SJSA1 (cell line): Measurements from ENCODE around the gene PAM. TPM values are rescaled to one million over a fixed set of nuclear protein-coding genes. Genes with fewer than 3 reads are reported as not detected.
A peak's percentile ranks its signal among the peaks of the same experiment; 100 is the strongest.
"Not testable (repeated sequence)": the region's sequence is repeated elsewhere in the genome, so short reads cannot be mapped to it uniquely, and the experiment has no call there.

Source experiments
- DNase-seq, 2 experiments: peaks; one replicate each; pipeline ENCODE4 v3.0.0-alpha.2; 2015 to 2020; ENCODE audit warnings: low spot score in 2 of 2, low read depth in 1 of 2
- H3K27ac ChIP-seq: fragments of 250-450 bp; sonication (Bioruptor Pico); 2 replicates; pipeline ENCODE4 v1.5.1; 2020; ENCODE audit warnings: mild to moderate bottlenecking, moderate library complexity
- H3K27me3 ChIP-seq: fragments of 250-450 bp; sonication (Bioruptor Pico); replicated peaks from 2 replicates; pipeline ENCODE4 v1.5.1; 2020; ENCODE audit warnings: mild to moderate bottlenecking, moderate library complexity
- H3K36me3 ChIP-seq: fragments of 250-450 bp; sonication (Bioruptor Pico); 2 replicates; pipeline ENCODE4 v1.5.1; 2020; ENCODE audit warnings: mild to moderate bottlenecking
- H3K4me1 ChIP-seq: fragments of 250-450 bp; sonication (Bioruptor Pico); replicated peaks from 2 replicates; pipeline ENCODE4 v1.6.1; 2021; ENCODE audit warnings: mild to moderate bottlenecking
- H3K4me3 ChIP-seq: fragments of 250-450 bp; sonication (Bioruptor Pico); 2 replicates; pipeline ENCODE4 v1.5.1; 2020; ENCODE audit warnings: mild to moderate bottlenecking
- H3K9me3 ChIP-seq: fragments of 250-450 bp; sonication (Bioruptor Pico); replicated peaks from 2 replicates; pipeline ENCODE4 v1.5.1; 2020; ENCODE audit warnings: mild to moderate bottlenecking
- total RNA-seq: library from RNA; depleted of rRNA; stranded (reverse); fragments of >200 nt; shearing (Covaris generic); gene quantifications from 2 replicates; pipeline ENCODE4 v1.2.3, GENCODE V29; 2014

The PAM gene
- total RNA-seq, 1 experiment from 2014 or later = 420 TPM

DNA sequence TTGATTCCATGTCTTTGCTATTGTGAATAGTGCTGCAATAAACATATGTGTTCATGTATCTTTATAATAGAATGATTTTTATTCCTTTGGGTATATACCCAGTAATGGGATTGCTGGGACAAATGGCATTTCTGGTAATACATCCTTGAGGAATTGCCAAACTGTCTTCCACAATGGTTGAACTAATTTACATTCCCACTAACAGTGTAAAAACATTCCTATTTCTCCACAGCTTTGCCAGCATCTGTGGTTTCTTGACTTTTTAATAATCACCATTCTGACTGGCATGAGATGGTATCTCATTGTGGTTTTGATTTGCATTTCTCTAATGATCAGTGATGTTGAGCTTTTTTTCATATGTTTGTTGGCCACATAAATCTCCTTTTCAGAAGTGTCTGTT, 20.7 kb downstream of the PAM start:
- not testable (repeated sequence) for H3K36me3 ChIP-seq, DNase-seq, H3K27ac ChIP-seq, H3K9me3 ChIP-seq, H3K27me3 ChIP-seq, H3K4me3 ChIP-seq
- H3K4me1 ChIP-seq = peaks cover 32% of the 10 kb centered on the region

DNA sequence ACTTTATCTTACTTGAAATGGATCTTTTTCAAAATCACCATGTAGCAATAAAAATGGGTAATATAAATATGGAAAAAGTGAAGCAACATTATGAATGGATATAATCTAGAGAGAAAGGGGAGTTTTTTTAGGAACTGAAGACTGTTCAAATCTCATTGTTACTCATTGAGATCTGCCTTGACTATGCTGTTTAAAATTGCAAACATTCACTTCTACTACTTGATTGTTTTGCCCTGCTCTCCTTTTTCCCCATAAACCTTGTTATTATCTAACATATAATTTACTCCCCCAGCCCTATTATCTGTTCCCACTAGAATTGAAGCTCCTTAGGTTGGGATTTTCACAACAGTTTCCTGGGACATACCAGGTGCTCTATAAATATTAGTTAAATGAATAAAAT, 22.0 kb downstream of the PAM start:
- Histone ChIP-seq H3K27me3 (no peaks in the 10 kb centered on the region), H3K4me3 (no peak overlapping the region)

GRCh38 chr5:102778478-102778877, 23.4 kb downstream of the PAM start:
- peak in 1 of 2 experiments; percentile 51 for DNase-seq
- peaks cover 4% of the 10 kb centered on the region; the same call in 1 of the 2 replicates for H3K9me3 ChIP-seq
- no peaks in the 10 kb centered on the region for H3K27me3 ChIP-seq
- no peak overlapping the region for H3K4me3 ChIP-seq
- H3K27ac ChIP-seq = peak overlapping the region; percentile 57
- H3K36me3 ChIP-seq = peaks cover 4% of the 10 kb centered on the region; the same call in 1 of the 2 replicates
- peaks cover 19% of the 10 kb centered on the region for H3K4me1 ChIP-seq

More for the DNA sequence above, 22.0 kb downstream of the PAM start:
- H3K36me3 ChIP-seq = peaks cover 4% of the 10 kb centered on the region; the same call in 1 of the 2 replicates
- no peak overlapping the region for H3K27ac ChIP-seq
- peaks cover 4% of the 10 kb centered on the region; the same call in 1 of the 2 replicates for H3K9me3 ChIP-seq
- H3K4me1 ChIP-seq = peaks cover 19% of the 10 kb centered on the region
- DNase-seq = no peak

- no peak for DNase-seq
Observed at GRCh38 chr5:102781359-102781758, 26.3 kb downstream of the PAM start.

DNA sequence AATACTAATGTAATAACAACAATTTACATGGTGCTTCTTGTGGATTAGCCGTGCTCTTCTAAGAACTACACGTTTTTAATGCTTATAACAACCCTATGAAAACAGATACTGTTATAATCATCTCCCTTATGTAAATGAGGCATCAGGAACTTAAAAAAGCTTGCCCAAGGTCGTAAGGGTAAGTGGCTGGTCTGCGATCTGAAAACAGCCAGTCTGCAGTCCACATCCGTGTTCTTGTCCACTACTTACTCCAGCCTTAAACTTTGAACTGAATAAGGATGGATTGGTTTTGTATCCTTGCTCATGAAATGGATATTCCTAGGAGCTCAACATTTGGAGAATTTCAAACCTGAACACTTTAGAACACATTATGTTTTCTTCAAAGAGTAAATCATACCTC, 26.7 kb downstream of the PAM start:
- Histone ChIP-seq H3K36me3 (peaks cover 4% of the 10 kb centered on the region; the same call in 1 of the 2 replicates), H3K27me3 (no peaks in the 10 kb centered on the region), H3K4me1 (peaks cover 19% of the 10 kb centered on the region), H3K9me3 (no peaks in the 10 kb centered on the region), H3K4me3 (no peak overlapping the region), H3K27ac (no peak overlapping the region)
- no peak for DNase-seq

More at GRCh38 chr5:102781359-102781758, 26.3 kb downstream of the PAM start:
- peaks cover 19% of the 10 kb centered on the region for H3K4me1 ChIP-seq
- no peak overlapping the region for H3K4me3 ChIP-seq
- H3K27ac ChIP-seq = no peak overlapping the region
- H3K9me3 ChIP-seq = no peaks in the 10 kb centered on the region
- H3K36me3 ChIP-seq = peaks cover 4% of the 10 kb centered on the region; the same call in 1 of the 2 replicates
- no peaks in the 10 kb centered on the region for H3K27me3 ChIP-seq

- H3K27ac ChIP-seq = no peak overlapping the region
- H3K4me1 ChIP-seq = peaks cover 19% of the 10 kb centered on the region
- H3K4me3 ChIP-seq = no peak overlapping the region
- no peaks in the 10 kb centered on the region for H3K27me3 ChIP-seq
- DNase-seq = no peak
- H3K36me3 ChIP-seq = peaks cover 4% of the 10 kb centered on the region; the same call in 1 of the 2 replicates
- no peaks in the 10 kb centered on the region for H3K9me3 ChIP-seq
Observed at GRCh38 chr5:102782217-102782872, 27.2 kb downstream of the PAM start.

DNA sequence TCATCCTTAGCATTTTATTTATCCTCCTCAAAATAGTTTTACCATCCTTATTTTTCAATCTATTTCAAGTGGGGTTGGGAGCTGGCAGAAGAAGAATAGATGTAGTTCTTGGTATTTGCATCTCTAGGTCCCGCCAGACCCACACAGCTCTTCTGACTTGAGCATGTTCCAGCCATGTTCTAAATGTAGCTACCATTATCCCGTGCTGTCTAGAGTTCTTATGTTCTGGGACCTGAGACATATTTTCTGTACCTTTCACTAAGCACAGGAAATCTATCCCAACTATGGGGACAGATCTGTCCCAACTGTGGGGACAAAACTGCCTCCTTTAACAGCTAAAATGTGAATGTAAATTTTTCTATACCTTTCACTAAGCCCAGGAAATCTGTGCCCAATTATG, 32.0 kb downstream of the PAM start:
- Histone ChIP-seq H3K27ac (no peak overlapping the region), H3K4me3 (no peak overlapping the region), H3K36me3 (no peaks in the 10 kb centered on the region), H3K27me3 (no peaks in the 10 kb centered on the region), H3K9me3 (no peaks in the 10 kb centered on the region), H3K4me1 (no peaks in the 10 kb centered on the region)
- no peak for DNase-seq

- H3K9me3 ChIP-seq = no peaks in the 10 kb centered on the region
- H3K27ac ChIP-seq = no peak overlapping the region
- H3K36me3 ChIP-seq = no peaks in the 10 kb centered on the region
- DNase-seq = no peak
- no peak overlapping the region for H3K4me3 ChIP-seq
- no peaks in the 10 kb centered on the region for H3K27me3 ChIP-seq
- no peaks in the 10 kb centered on the region for H3K4me1 ChIP-seq
Observed at GRCh38 chr5:102788788-102789187, 33.7 kb downstream of the PAM start.

GRCh38 chr5:102789469-102789868, 34.4 kb downstream of the PAM start:
- Histone ChIP-seq H3K9me3 (no peaks in the 10 kb centered on the region), H3K27ac (no peak overlapping the region), H3K36me3 (no peaks in the 10 kb centered on the region), H3K4me3 (no peak overlapping the region), H3K27me3 (no peaks in the 10 kb centered on the region), H3K4me1 (peaks cover under 1% of the 10 kb centered on the region; the same call in 1 of the 2 replicates)
- no peak for DNase-seq

- no peaks in the 10 kb centered on the region for H3K9me3 ChIP-seq
- H3K4me1 ChIP-seq = peaks cover 4% of the 10 kb centered on the region; the same call in 1 of the 2 replicates
- DNase-seq = no peak
- H3K27me3 ChIP-seq = no peaks in the 10 kb centered on the region
- H3K36me3 ChIP-seq = no peaks in the 10 kb centered on the region
- no peak overlapping the region for H3K4me3 ChIP-seq
- no peak overlapping the region for H3K27ac ChIP-seq
Observed at GRCh38 chr5:102790748-102791147, 35.6 kb downstream of the PAM start.

GRCh38 chr5:102792705-102793104, 37.6 kb downstream of the PAM start:
- Histone ChIP-seq H3K4me1 (peaks cover 4% of the 10 kb centered on the region; the same call in 1 of the 2 replicates), H3K36me3 (no peaks in the 10 kb centered on the region), H3K27ac (no peak overlapping the region), H3K4me3 (no peak overlapping the region), H3K27me3 (no peaks in the 10 kb centered on the region), H3K9me3 (no peaks in the 10 kb centered on the region)
- no peak for DNase-seq

DNA sequence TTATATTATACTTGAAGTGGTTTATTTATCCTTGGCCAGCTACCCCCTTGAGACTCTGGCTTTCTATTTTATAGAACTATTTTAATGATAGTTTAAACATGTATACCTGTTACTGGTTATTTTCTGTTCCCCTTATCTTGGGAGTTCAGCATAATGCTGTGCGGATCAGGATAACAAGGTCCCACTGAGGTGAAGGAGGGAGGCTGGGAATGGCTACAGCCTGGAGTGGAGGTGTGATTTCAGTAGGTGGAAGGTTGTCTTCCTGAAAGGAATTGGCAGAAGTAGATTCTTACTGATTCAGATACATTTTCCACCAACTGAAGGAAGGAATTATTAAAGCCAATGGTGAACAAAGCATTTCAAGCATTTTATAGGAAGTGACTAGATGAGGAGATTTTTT, 38.9 kb downstream of the PAM start:
- H3K27me3 ChIP-seq = no peaks in the 10 kb centered on the region
- H3K36me3 ChIP-seq = no peaks in the 10 kb centered on the region
- DNase-seq = no peak
- H3K27ac ChIP-seq = no peak overlapping the region
- peaks cover 4% of the 10 kb centered on the region; the same call in 1 of the 2 replicates for H3K4me1 ChIP-seq
- H3K4me3 ChIP-seq = no peak overlapping the region
- H3K9me3 ChIP-seq = no peaks in the 10 kb centered on the region

DNA sequence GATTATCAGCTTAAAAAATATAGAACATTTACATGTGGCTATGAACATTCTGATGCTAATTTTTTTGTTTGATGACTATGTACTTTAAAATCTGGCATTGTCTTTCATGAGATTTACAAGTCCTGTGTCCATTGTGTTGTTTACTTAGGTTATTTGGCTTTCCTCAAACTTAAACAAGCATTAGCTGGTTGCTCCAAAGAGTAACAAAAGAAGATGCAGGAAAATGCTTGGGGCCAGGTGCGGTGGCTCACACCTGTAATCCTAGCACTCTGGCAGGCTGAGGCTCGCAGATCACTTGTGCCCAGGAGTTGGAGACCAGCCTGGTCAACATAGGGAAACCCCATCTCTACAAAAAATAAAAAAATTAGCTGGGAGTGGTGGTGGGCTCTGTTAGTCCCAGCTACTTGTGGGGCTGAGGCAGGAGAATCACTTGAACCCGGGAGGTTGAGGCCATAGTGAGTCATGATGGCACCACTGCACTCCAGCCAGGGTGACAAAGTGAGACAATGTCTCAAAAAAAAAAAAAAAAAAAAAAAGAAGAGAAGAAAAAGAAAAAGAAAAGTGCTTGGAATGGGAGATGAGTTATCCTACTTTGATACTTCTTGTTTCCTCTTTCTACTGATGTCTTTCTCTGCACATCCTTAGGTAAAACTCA, 39.7 kb downstream of the PAM start:
- Histone ChIP-seq H3K27ac (no peak overlapping the region), H3K4me1 (peaks cover 4% of the 10 kb centered on the region; the same call in 1 of the 2 replicates), H3K9me3 (no peaks in the 10 kb centered on the region), H3K36me3 (no peaks in the 10 kb centered on the region), H3K4me3 (no peak overlapping the region), H3K27me3 (no peaks in the 10 kb centered on the region)
- DNase-seq = peak in 1 of 2 experiments; percentile 28

- Histone ChIP-seq H3K4me3 (no peak overlapping the region), H3K9me3 (no peaks in the 10 kb centered on the region), H3K27me3 (no peaks in the 10 kb centered on the region), H3K27ac (no peak overlapping the region), H3K4me1 (peaks cover 4% of the 10 kb centered on the region; the same call in 1 of the 2 replicates), H3K36me3 (no peaks in the 10 kb centered on the region)
- DNase-seq = no peak
Observed at GRCh38 chr5:102795526-102795925, 40.4 kb downstream of the PAM start.
